ENCODE data around the gene ZRANB1.

ZRANB1 gene

GRCh38 chr10:125003146-125003900, 61.4 kb downstream of the ZRANB1 start:
- H3K4me1 ChIP-seq (ENCODE audit: control insufficient read depth in 1 of 2, insufficient read depth in 2 of 2, low read length in 2 of 2): peaks cover 0 to 9% of the 10 kb centered on the region in 2 donors
- H3K27ac ChIP-seq (ENCODE audit: low read depth, low read length): no peak overlapping the region
- H3K27me3 ChIP-seq (ENCODE audit: control insufficient read depth in 1 of 2, insufficient read depth in 2 of 2, low read length in 2 of 2): no peaks in the 10 kb centered on the region
- H3K9me3 ChIP-seq (ENCODE audit: control insufficient read depth in 1 of 2, low read length in 2 of 2): no peaks in the 10 kb centered on the region
- H3K4me3 ChIP-seq (ENCODE audit: low read depth in 1 of 2, low read length in 2 of 2): no peak overlapping the region
- peaks cover 7 to 83% of the 10 kb centered on the region in 2 donors for H3K36me3 ChIP-seq (ENCODE audit: control insufficient read depth in 1 of 2, insufficient read depth in 2 of 2, low read length in 2 of 2)
- H3K9ac ChIP-seq (ENCODE audit: low read depth in 1 of 2, low read length in 2 of 2): no peak overlapping the region

DNA sequence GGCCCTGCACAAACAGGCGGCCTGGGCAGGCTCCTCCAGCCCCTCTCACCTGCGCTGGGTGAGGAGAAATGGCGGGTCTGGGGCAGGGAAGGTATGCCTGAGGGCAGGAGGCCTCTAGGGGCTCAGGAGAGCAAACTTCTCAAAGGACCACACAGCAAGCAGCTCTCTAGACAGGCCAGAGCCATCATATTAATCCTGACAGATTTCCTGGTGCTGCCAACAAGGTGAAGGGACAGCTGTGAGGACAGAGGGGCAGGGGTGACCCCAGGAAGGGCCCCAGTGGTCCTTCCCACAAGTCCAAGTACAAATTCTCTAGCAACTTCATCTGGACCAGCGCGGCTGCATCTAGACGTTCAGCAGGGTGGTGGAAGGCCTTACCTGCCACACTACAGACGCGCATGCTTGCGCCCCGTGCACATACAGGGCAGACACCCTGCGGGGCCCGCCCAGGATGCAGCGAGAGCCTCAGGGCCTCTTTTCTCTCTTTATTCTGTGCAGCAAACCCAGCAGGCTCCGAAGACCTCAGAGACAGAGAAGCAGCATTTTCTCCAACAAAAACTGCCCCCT, 62.1 kb downstream of the ZRANB1 start:
- Histone ChIP-seq H3K27ac (ENCODE audit: low read depth, low read length) (no peak overlapping the region), H3K4me3 (ENCODE audit: low read depth in 1 of 2, low read length in 2 of 2) (no peak overlapping the region), H3K27me3 (ENCODE audit: control insufficient read depth in 1 of 2, insufficient read depth in 2 of 2, low read length in 2 of 2) (no peaks in the 10 kb centered on the region), H3K36me3 (ENCODE audit: control insufficient read depth in 1 of 2, insufficient read depth in 2 of 2, low read length in 2 of 2) (peaks cover 7 to 77% of the 10 kb centered on the region in 2 donors), H3K9me3 (ENCODE audit: control insufficient read depth in 1 of 2, low read length in 2 of 2) (no peaks in the 10 kb centered on the region), H3K4me1 (ENCODE audit: control insufficient read depth in 1 of 2, insufficient read depth in 2 of 2, low read length in 2 of 2) (peaks cover 0 to 11% of the 10 kb centered on the region in 2 donors), H3K9ac (ENCODE audit: low read depth in 1 of 2, low read length in 2 of 2) (no peak overlapping the region)

GRCh38 chr10:125004571-125005311, 62.8 kb downstream of the ZRANB1 start:
- Histone ChIP-seq H3K27me3 (ENCODE audit: control insufficient read depth in 1 of 2, insufficient read depth in 2 of 2, low read length in 2 of 2) (no peaks in the 10 kb centered on the region), H3K27ac (ENCODE audit: low read depth, low read length) (no peak overlapping the region), H3K9ac (ENCODE audit: low read depth in 1 of 2, low read length in 2 of 2) (no peak overlapping the region), H3K4me3 (ENCODE audit: low read depth in 1 of 2, low read length in 2 of 2) (no peak overlapping the region), H3K9me3 (ENCODE audit: control insufficient read depth in 1 of 2, low read length in 2 of 2) (no peaks in the 10 kb centered on the region), H3K4me1 (ENCODE audit: control insufficient read depth in 1 of 2, insufficient read depth in 2 of 2, low read length in 2 of 2) (peaks cover 0 to 15% of the 10 kb centered on the region in 2 donors), H3K36me3 (ENCODE audit: control insufficient read depth in 1 of 2, insufficient read depth in 2 of 2, low read length in 2 of 2) (peaks cover 4 to 71% of the 10 kb centered on the region in 2 donors)

DNA sequence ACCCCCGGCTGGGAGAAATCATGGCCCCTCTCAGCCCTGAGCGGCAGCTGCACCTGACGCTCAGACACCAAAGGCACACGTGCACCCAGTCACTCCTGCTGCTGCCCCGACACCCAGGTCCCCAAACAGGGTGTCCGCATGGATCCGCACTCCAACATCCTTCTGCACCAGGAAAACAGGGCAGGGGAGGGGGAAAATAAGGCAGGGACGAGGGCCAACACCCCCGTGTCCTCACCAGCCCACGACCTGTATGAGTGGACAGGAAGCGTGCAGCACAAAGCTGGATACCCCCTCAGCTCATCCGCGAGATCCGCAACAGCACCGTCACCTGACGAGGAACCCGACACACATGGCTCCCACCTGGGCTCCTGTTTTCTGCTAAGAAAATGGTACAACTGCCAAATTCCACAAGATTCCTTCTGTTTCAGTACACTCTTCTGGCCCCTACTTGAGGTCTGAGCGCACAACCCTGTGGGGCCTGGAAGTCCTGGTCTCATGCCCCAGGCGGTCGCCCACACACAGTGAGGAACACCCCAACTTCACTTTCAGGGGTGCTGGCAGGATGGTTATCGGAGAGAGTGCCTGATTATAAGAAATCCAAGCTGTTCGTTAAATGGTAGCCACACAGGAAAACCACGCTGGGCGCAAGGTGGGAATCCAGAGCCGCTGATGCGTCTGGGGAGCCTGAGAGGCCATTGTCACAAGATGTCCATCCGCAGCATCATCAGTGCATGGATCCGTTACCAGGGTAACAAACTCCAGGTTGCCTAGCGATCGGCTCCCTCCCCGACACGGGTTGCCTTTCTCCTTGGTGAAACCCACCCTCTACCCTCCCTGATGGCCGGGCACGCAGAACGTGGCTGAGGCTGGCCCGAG, 63.6 kb downstream of the ZRANB1 start:
- Histone ChIP-seq H3K27ac (ENCODE audit: low read depth, low read length) (no peak overlapping the region), H3K27me3 (ENCODE audit: control insufficient read depth in 1 of 2, insufficient read depth in 2 of 2, low read length in 2 of 2) (no peaks in the 10 kb centered on the region), H3K9ac (ENCODE audit: low read depth in 1 of 2, low read length in 2 of 2) (no peak overlapping the region), H3K36me3 (ENCODE audit: control insufficient read depth in 1 of 2, insufficient read depth in 2 of 2, low read length in 2 of 2) (peaks cover 3 to 63% of the 10 kb centered on the region in 2 donors), H3K4me3 (ENCODE audit: low read depth in 1 of 2, low read length in 2 of 2) (no peak overlapping the region), H3K9me3 (ENCODE audit: control insufficient read depth in 1 of 2, low read length in 2 of 2) (no peaks in the 10 kb centered on the region), H3K4me1 (ENCODE audit: control insufficient read depth in 1 of 2, insufficient read depth in 2 of 2, low read length in 2 of 2) (peaks cover 0 to 10% of the 10 kb centered on the region in 2 donors)

- Histone ChIP-seq H3K27ac (ENCODE audit: low read depth, low read length) (no peak overlapping the region), H3K4me3 (ENCODE audit: low read depth in 1 of 2, low read length in 2 of 2) (no peak overlapping the region), H3K36me3 (ENCODE audit: control insufficient read depth in 1 of 2, insufficient read depth in 2 of 2, low read length in 2 of 2) (peaks cover 0 to 57% of the 10 kb centered on the region in 2 donors), H3K9me3 (ENCODE audit: control insufficient read depth in 1 of 2, low read length in 2 of 2) (no peaks in the 10 kb centered on the region), H3K9ac (ENCODE audit: low read depth in 1 of 2, low read length in 2 of 2) (no peak overlapping the region), H3K4me1 (ENCODE audit: control insufficient read depth in 1 of 2, insufficient read depth in 2 of 2, low read length in 2 of 2) (peaks cover 0 to 10% of the 10 kb centered on the region in 2 donors), H3K27me3 (ENCODE audit: control insufficient read depth in 1 of 2, insufficient read depth in 2 of 2, low read length in 2 of 2) (no peaks in the 10 kb centered on the region)
Measured at GRCh38 chr10:125006188-125006680, 64.3 kb downstream of the ZRANB1 start.

DNA sequence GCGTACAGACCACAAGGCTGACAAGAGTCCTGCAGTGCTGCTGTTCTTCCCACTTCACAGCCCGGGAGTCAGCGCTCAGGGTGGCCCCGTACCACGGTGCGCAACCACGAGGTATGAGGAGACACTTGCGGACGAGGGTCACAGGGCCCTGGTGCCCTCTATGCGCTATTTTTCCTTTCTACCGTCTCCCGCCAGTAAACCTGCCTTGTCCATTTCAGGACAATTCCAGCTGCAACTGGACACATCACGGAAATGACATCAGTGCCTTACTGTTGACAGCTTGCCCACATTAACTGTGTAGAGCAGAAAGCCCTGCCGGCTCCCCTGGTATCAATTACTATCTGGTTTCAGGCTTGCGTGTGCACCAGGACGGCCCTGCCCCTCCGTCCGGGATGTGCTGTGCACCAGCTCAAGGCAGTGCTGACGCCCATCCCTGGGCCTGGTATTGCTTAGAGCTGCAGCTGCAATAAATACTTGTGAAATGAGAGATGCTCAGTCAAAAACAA, 65.1 kb downstream of the ZRANB1 start:
- Histone ChIP-seq H3K9me3 (ENCODE audit: control insufficient read depth in 1 of 2, low read length in 2 of 2) (no peaks in the 10 kb centered on the region), H3K27me3 (ENCODE audit: control insufficient read depth in 1 of 2, insufficient read depth in 2 of 2, low read length in 2 of 2) (no peaks in the 10 kb centered on the region), H3K9ac (ENCODE audit: low read depth in 1 of 2, low read length in 2 of 2) (no peak overlapping the region), H3K27ac (ENCODE audit: low read depth, low read length) (no peak overlapping the region), H3K36me3 (ENCODE audit: control insufficient read depth in 1 of 2, insufficient read depth in 2 of 2, low read length in 2 of 2) (peaks cover 0 to 55% of the 10 kb centered on the region in 2 donors), H3K4me1 (ENCODE audit: control insufficient read depth in 1 of 2, insufficient read depth in 2 of 2, low read length in 2 of 2) (peaks cover 0 to 10% of the 10 kb centered on the region in 2 donors), H3K4me3 (ENCODE audit: low read depth in 1 of 2, low read length in 2 of 2) (no peak overlapping the region)

DNA sequence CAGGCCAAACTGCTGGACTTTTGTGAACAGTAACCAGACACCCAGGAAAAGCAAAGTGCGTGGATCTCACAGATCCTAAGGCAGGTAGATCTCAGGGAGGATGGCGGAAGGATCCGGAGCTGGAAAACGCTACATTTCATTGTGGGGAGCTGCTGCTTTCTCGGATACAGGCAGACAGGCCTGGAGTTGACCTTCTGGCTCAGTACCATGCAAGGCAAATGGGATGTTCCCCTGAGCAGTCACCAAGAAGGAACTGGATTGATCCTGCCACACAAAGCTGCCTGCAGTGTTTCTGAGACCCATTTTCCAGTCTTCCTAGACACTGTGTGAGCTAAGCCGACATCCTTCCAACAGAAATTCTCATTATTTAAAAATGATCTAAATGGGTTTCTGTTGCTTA, 65.5 kb downstream of the ZRANB1 start:
- no peak overlapping the region for H3K4me3 ChIP-seq (ENCODE audit: low read depth in 1 of 2, low read length in 2 of 2)
- peaks cover 0 to 54% of the 10 kb centered on the region in 2 donors for H3K36me3 ChIP-seq (ENCODE audit: control insufficient read depth in 1 of 2, insufficient read depth in 2 of 2, low read length in 2 of 2)
- no peak overlapping the region for H3K27ac ChIP-seq (ENCODE audit: low read depth, low read length)
- H3K9ac ChIP-seq (ENCODE audit: low read depth in 1 of 2, low read length in 2 of 2): no peak overlapping the region
- peaks cover 0 to 10% of the 10 kb centered on the region in 2 donors for H3K4me1 ChIP-seq (ENCODE audit: control insufficient read depth in 1 of 2, insufficient read depth in 2 of 2, low read length in 2 of 2)
- H3K27me3 ChIP-seq (ENCODE audit: control insufficient read depth in 1 of 2, insufficient read depth in 2 of 2, low read length in 2 of 2): no peaks in the 10 kb centered on the region
- H3K9me3 ChIP-seq (ENCODE audit: control insufficient read depth in 1 of 2, low read length in 2 of 2): no peaks in the 10 kb centered on the region

GRCh38 chr10:125008689-125009638, 67.0 kb downstream of the ZRANB1 start:
- Histone ChIP-seq H3K9ac (ENCODE audit: low read depth in 1 of 2, low read length in 2 of 2) (no peak overlapping the region), H3K4me3 (ENCODE audit: low read depth in 1 of 2, low read length in 2 of 2) (no peak overlapping the region), H3K9me3 (ENCODE audit: control insufficient read depth in 1 of 2, low read length in 2 of 2) (no peaks in the 10 kb centered on the region), H3K36me3 (ENCODE audit: control insufficient read depth in 1 of 2, insufficient read depth in 2 of 2, low read length in 2 of 2) (peaks cover 0 to 40% of the 10 kb centered on the region in 2 donors), H3K4me1 (ENCODE audit: control insufficient read depth in 1 of 2, insufficient read depth in 2 of 2, low read length in 2 of 2) (peaks cover 14% of the 10 kb centered on the region in 2 donors), H3K27ac (ENCODE audit: low read depth, low read length) (no peak overlapping the region), H3K27me3 (ENCODE audit: control insufficient read depth in 1 of 2, insufficient read depth in 2 of 2, low read length in 2 of 2) (no peaks in the 10 kb centered on the region)

Data from duodenal mucosa (tissue), 2 donors.